ENCODE data around the gene TNRC6B.

DNA sequence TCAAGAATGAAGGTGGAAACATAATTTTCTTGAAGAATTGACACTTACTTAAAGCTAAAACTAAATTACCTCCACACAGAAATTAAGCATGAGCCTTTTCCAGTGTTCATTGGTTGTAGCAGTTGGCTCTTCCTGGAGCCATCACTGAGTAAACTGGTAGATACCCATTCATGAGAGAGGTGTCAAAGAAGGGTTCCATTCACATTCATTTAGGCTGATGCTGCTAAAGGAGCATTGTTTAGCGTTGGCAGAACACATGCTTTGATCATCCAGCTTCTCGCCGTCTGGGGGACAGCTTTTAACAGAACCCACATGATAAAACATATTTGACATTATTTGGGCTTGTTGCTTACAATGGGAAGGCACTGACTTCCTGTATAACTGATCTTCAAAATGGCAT, 71.6 kb downstream of the TNRC6B start:
- TF ChIP-seq, protein P1, sequence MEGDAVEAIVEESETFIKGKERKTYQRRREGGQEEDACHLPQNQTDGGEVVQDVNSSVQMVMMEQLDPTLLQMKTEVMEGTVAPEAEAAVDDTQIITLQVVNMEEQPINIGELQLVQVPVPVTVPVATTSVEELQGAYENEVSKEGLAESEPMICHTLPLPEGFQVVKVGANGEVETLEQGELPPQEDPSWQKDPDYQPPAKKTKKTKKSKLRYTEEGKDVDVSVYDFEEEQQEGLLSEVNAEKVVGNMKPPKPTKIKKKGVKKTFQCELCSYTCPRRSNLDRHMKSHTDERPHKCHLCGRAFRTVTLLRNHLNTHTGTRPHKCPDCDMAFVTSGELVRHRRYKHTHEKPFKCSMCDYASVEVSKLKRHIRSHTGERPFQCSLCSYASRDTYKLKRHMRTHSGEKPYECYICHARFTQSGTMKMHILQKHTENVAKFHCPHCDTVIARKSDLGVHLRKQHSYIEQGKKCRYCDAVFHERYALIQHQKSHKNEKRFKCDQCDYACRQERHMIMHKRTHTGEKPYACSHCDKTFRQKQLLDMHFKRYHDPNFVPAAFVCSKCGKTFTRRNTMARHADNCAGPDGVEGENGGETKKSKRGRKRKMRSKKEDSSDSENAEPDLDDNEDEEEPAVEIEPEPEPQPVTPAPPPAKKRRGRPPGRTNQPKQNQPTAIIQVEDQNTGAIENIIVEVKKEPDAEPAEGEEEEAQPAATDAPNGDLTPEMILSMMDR (IDR thresholded peaks at IDR 0.05; ENCODE audit: low read depth, low read length): no peak
- no peak for TF ChIP-seq EZH2phosphoT487 (IDR thresholded peaks at IDR 0.05; ENCODE audit: low read depth)
